HG03432 (cell line): ENCODE data around the gene LRRC37A3.
"Not testable (repeated sequence)": the region's sequence is repeated elsewhere in the genome, so short reads cannot be mapped to it uniquely, and the experiment has no call there.

ENCODE experiments used
- ATAC-seq: cut with Tn5 transposase; IDR thresholded peaks from one replicate; pipeline ENCODE4 v1.9.1; 2021; ENCODE audit warnings: mild to moderate bottlenecking, moderate library complexity; ENCODE audit not compliant: unreplicated experiment

The LRRC37A3 gene

DNA sequence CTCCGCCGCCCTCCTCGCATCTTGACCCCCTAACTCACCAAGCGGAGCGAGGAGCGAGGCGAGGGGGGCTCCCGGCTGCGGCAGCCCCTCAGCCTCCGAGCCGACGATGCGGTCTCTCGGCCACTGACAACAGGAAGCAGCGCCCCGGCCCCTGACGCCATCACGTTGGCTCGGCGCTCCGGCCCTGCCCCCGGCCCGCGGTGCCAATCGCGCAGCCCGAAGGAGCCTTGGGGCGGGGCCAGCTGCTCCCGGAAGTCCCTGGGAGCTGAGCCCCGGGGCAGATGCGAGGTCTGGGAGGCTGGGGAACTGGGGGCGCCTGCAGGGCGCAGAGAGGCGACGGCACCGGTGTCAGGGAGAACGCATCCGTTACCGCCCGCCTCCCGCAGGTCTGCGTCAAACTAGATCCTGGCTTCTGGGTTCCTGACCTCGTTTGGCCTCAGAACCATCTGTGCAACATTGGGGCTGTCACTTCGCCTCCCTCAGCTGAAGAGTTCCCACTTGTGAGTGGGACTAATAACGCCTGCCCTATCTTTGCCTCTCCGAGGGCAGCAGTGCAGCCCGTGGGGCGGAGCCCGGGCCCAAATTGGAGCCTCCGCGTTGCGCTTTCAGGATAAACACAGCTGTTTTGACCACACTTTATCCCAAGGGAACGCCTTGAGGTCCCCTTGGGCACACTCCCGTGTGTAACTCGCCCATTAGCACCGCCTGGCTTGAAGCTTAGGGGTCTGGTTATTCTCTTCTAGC, 82.1 kb downstream of the LRRC37A3 start:
- peak; percentile 96 for ATAC-seq

GRCh38 chr17:64836623-64837017, 82.7 kb downstream of the LRRC37A3 start:
- ATAC-seq = peak; percentile 37

- not testable (repeated sequence) for ATAC-seq
Observed at GRCh38 chr17:64834060-64834459, 85.2 kb downstream of the LRRC37A3 start.

DNA sequence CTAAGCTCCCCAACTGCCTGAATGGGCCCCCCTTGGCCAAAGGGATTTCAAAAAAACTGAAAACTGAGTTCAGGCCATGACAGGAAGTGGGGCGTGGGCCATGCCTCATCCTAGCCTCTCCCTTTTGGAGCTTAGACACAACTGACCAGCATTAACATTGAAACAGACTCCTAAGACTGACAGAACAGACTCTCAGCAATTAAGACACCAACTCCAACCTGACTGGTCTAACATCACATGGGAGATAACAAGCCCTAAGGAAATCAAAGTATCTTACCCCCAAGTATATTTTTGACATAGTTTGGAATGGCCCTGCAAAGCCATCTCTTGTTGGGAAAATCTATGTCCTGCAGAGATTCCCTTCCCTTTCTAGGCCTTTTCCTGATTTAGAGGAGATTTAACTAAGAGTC, 88.6 kb downstream of the LRRC37A3 start:
- not testable (repeated sequence) for ATAC-seq

- ATAC-seq = not testable (repeated sequence)
Observed at GRCh38 chr17:64829824-64830630, 89.3 kb downstream of the LRRC37A3 start.

GRCh38 chr17:64829068-64829467, 90.2 kb downstream of the LRRC37A3 start:
- ATAC-seq = not testable (repeated sequence)

- ATAC-seq = not testable (repeated sequence)
Observed at GRCh38 chr17:64818904-64819303, 100.4 kb downstream of the LRRC37A3 start.

DNA sequence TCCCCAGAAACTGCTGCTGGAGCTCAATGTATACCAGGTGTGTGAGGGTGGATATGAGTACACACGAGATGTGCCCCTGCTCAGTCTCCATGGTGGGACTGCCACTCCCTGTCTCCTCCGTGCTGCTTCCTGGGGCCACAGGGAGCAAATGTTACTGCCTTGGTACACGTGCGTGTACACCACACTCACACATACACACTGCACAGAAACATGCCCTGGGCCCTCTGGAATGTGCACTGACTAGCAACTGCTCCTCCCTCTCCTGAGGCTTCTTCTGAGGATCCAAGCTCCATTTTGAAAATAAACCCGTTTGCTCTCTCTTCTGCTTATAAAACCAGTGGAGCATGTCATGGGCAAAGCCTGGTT, 103.5 kb downstream of the LRRC37A3 start:
- ATAC-seq = not testable (repeated sequence)

DNA sequence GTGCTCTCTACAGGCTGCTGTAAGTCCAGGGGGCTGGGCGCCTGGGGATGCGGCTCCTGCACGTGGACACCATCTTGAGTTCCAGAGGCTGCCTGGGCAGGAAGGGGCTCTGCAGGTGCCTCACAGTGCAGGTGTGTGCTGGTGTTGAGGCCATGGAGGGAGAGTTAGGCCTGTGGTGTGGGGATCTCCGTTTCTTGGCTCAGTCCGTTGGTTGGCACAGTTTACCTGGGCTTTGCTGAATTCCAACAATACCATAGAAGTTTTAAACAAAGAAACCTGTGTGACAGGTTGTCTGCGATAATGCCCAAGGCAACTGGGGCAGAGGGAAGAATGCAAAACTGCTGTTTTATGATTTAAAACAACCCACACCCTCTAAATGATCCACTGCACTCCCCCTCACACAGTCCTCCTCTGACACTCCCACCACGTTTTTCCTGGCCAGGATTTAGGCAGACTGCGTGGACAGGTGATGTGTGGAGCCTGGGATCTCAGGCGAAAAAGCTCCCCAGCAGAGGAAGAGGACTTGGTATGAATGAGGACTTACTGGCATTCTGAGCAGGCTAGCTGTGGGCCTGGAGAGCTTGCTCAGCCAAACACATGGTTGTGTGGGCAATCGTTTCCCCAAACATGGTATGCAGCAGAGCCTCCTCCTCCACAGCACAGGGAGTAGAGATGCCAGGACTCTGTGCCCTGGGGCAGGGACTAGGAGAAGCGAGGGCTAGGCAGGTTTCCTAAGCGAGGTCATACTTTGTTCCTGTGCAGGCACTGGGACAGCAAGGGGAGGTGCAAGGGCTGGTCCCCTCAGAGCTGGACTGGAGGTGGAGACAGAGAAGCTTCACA, 104.1 kb downstream of the LRRC37A3 start:
- not testable (repeated sequence) for ATAC-seq

DNA sequence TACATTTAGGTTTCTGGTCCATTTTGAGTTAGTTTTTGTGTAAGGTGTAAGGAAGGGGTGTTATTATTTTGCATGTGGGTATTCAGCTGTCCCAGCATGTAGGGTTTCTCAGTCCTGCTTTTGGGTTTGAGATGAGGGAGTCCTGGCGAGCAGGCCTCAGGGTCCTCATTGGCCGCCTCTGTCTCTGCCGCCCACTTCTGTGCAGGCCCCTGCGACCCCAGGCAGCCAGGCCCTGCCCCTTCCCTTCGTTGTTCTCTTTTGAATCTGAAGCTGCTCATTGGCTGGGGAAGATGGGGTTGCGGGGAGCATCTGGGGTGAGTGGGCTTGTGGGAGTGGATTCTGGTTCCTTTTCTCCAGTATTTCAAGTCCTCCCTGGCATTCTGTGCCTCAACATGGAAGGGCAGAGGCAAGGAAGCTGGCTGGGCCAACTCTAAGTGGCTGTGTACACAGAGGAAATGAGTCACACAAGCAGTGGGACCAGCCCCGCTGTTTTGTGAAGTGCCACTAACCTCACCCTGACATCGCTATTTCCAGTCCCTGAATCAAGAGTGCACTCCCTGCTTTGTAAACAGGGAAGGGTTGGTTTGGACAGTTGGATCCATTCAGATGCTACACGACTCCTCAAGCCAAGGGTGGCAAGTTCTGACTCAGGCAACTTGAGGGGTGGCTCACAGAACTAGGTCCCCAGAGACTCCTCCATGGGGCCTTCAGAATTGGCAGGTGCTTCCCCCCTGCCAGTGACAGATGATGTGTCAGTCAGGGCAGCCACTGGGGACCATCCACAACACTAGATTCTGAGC, 110.9 kb downstream of the LRRC37A3 start:
- peak; percentile 96 for ATAC-seq
